ENCODE measurements around the gene FGB.
A peak's percentile ranks its signal among the peaks of the same experiment; 100 is the strongest.

The FGB gene

GRCh38 chr4:154562697-154563254, at the start of gene FGB:
Gene FGB (plus strand): TSS chr4:154563011. CDS start chr4:154563019, 8 bp downstream.
- DNase-seq = no peak

GRCh38 chr4:154516318-154517029, 46.3 kb upstream of the FGB start:
- DNase-seq = no peak

- no peak for DNase-seq
Measured at GRCh38 chr4:154517591-154517990, 45.2 kb upstream of the FGB start.

- no peak for DNase-seq
Measured at GRCh38 chr4:154519214-154519613, 43.6 kb upstream of the FGB start.

- DNase-seq = no peak
Measured at GRCh38 chr4:154521607-154522006, 41.2 kb upstream of the FGB start.

GRCh38 chr4:154526151-154526550, 36.7 kb upstream of the FGB start:
- DNase-seq = no peak

GRCh38 chr4:154527308-154527707, 35.5 kb upstream of the FGB start:
- no peak for DNase-seq

GRCh38 chr4:154528869-154529268, 33.9 kb upstream of the FGB start:
- DNase-seq = no peak

- DNase-seq = no peak
Measured at GRCh38 chr4:154529728-154530519, 32.9 kb upstream of the FGB start.

- no peak for DNase-seq
Measured at GRCh38 chr4:154534296-154534695, 28.5 kb upstream of the FGB start.

- DNase-seq = no peak
Measured at GRCh38 chr4:154542271-154542879, 20.4 kb upstream of the FGB start.

GRCh38 chr4:154545689-154546088, 17.1 kb upstream of the FGB start:
- DNase-seq = no peak

GRCh38 chr4:154549894-154550790, 12.7 kb upstream of the FGB start, which contains the start of gene PLRG1:
Gene PLRG1 (minus strand): TSS chr4:154550400. CDS start chr4:154550308, 92 bp downstream.
- DNase-seq = peak; percentile 95

GRCh38 chr4:154551872-154552686, 10.7 kb upstream of the FGB start:
- DNase-seq = peak; percentile 68 to 69

- no peak for DNase-seq
Measured at GRCh38 chr4:154559141-154559493, 3.7 kb upstream of the FGB start.

- no peak for DNase-seq
Measured at GRCh38 chr4:154559494-154560418, 3.1 kb upstream of the FGB start.

- DNase-seq = no peak
Measured at GRCh38 chr4:154560419-154560801, 2.4 kb upstream of the FGB start.

GRCh38 chr4:154560824-154561231, 2.0 kb upstream of the FGB start:
- DNase-seq = no peak

- no peak for DNase-seq
Measured at GRCh38 chr4:154564311-154564710, 1.5 kb downstream of the FGB start.

- no peak for DNase-seq
Measured at GRCh38 chr4:154565704-154566103, 2.9 kb downstream of the FGB start.

All from activated CD4-positive, alpha-beta T cell treated with anti-CD3 and anti-CD28 coated beads, Interleukin-2, amount 50 U/mL, for 4 hours (primary cell).